DMS 273 treated with DMSO at 0.1 percent for 48 hours (cell line): ENCODE measurements around the gene LPA.
"Not testable (repeated sequence)": the region's sequence is repeated elsewhere in the genome, so short reads cannot be mapped to it uniquely, and the experiment has no call there.

Experiments
- DNase-seq: peaks from one replicate; lab custom pipeline; 2025; lab: John Stamatoyannopoulos, UW

Gene LPA

GRCh38 chr6:160667639-160668481 is 3.8 kb upstream of the LPA start:
- DNase-seq: no peak

GRCh38 chr6:160662842-160663241 is 1.2 kb downstream of the LPA start:
- DNase-seq: no peak

- no peak for DNase-seq
Measured at GRCh38 chr6:160662429-160662828, 1.6 kb downstream of the LPA start.

GRCh38 chr6:160661216-160661615 is 2.9 kb downstream of the LPA start:
- DNase-seq: no peak

- DNase-seq: no peak
Measured at GRCh38 chr6:160659562-160659961, 4.5 kb downstream of the LPA start.

- DNase-seq: no peak
Measured at GRCh38 chr6:160634706-160635105, 29.4 kb downstream of the LPA start.

- DNase-seq: no peak
Measured at GRCh38 chr6:160595838-160596832, 67.9 kb downstream of the LPA start.

- not testable (repeated sequence) for DNase-seq
Measured at GRCh38 chr6:160595297-160595696, 68.8 kb downstream of the LPA start.

- no peak for DNase-seq
Measured at GRCh38 chr6:160586374-160586773, 77.7 kb downstream of the LPA start.

GRCh38 chr6:160583794-160584193 is 80.3 kb downstream of the LPA start:
- no peak for DNase-seq

GRCh38 chr6:160581406-160581805 is 82.7 kb downstream of the LPA start:
- DNase-seq: no peak

- DNase-seq: not testable (repeated sequence)
Measured at GRCh38 chr6:160578515-160578914, 85.6 kb downstream of the LPA start.

GRCh38 chr6:160573943-160574342 is 90.1 kb downstream of the LPA start:
- no peak for DNase-seq

- not testable (repeated sequence) for DNase-seq
Measured at GRCh38 chr6:160571201-160571600, 92.9 kb downstream of the LPA start.

GRCh38 chr6:160544802-160545201 is 119.3 kb downstream of the LPA start:
- DNase-seq: no peak

GRCh38 chr6:160535270-160535669 is 128.8 kb downstream of the LPA start:
- no peak for DNase-seq

GRCh38 chr6:160534050-160534696 is 129.9 kb downstream of the LPA start:
- peak; percentile 0 for DNase-seq

GRCh38 chr6:160532315-160532714 is 131.8 kb downstream of the LPA start:
- no peak for DNase-seq

- no peak for DNase-seq
Measured at GRCh38 chr6:160531826-160532225, 132.2 kb downstream of the LPA start.

GRCh38 chr6:160529524-160529923 is 134.6 kb downstream of the LPA start:
- DNase-seq: not testable (repeated sequence)

GRCh38 chr6:160523223-160523622 is 140.9 kb downstream of the LPA start:
- no peak for DNase-seq
